K562 (cell line): ENCODE results near the gene RARRES2. TPM values are rescaled to one million over a fixed set of nuclear protein-coding genes. Genes with fewer than 3 reads are reported as not detected.

Experiments used
- ATAC-seq: fragments of 200-7000 bp; cut with Tn5 transposase; 3 replicates; pipeline ENCODE4 v1.9.1; 2020; ENCODE audit warnings: moderate library complexity
- BruUV-seq: library from RNA; stranded (reverse); fragments of 400-500 nt; replicated peaks from 2 replicates; lab custom pipeline; 2021; lab: Mats Ljungman, UMichigan
- CTCF ChIA-PET: fragments of 300-600 bp; formaldehyde crosslinking; extraction: SDS; loops from one replicate; lab custom pipeline; 2021; ENCODE audit warnings: low intra/inter-chr PET ratio; lab: Yijun Ruan, JAX
- POLR2A ChIA-PET: fragments of 300-600, 350-650 bp; sonication (Branson Sonifier 250); formaldehyde crosslinking; extraction: SDS; loops from one replicate; lab custom pipeline; 2021; ENCODE audit warnings: antibody characterized with exemption, inconsistent platforms; lab: Yijun Ruan, JAX
- DNase-seq, 4 experiments: peaks; one replicate each; pipeline versions ENCODE4 v3.0.0 to v3.0.0-alpha.2; 2011 to 2018; ENCODE audit warnings: low spot score in 3 of 4, mixed read lengths in 3 of 4; ENCODE audit errors: extremely low read depth in 1 of 4
- FAIRE-seq: peaks from 2 replicates; lab custom pipeline; 2011; peaks lifted over from hg19 to GRCh38; lab: Jason Lieb, UNC
- H2AFZ ChIP-seq: 2 replicates; pipeline ENCODE4 v1.6.0; 2011; ENCODE audit warnings: low read depth, low read length, control low read depth, inconsistent platforms
- H3K27ac ChIP-seq: fragments of 200-600 bp; 3 replicates; pipeline ENCODE4 v1.8.0; 2011; ENCODE audit warnings: low read depth, mild to moderate bottlenecking, control low read depth, inconsistent platforms, low read length, moderate library complexity, mixed read lengths; ENCODE audit errors: extremely low read depth
- H3K27me3 ChIP-seq, 2 experiments: fragments of 300-600 bp in 1 of 2; 2 replicates in 1 of 2; 3 replicates in 1 of 2; pipeline versions ENCODE4 v1.6.0 to v1.8.0; 2011; ENCODE audit warnings: inconsistent platforms in 2 of 2, low read length in 2 of 2, mild to moderate bottlenecking in 1 of 2, mixed read lengths in 1 of 2, moderate library complexity in 1 of 2; ENCODE audit not compliant: control insufficient read depth in 2 of 2, insufficient read depth in 2 of 2
- H3K36me3 ChIP-seq: fragments of 300-600 bp; 3 replicates; pipeline ENCODE4 v1.8.0; 2011; ENCODE audit warnings: mild to moderate bottlenecking, low read length, inconsistent platforms; ENCODE audit not compliant: control insufficient read depth, insufficient read depth
- H3K4me1 ChIP-seq, 2 experiments: fragments of 200-600 bp in 1 of 2; replicated peaks in 1 of 2; 2 replicates in 1 of 2; 3 replicates in 1 of 2; pipeline versions ENCODE4 v1.5.1 to v1.8.0; 2011; ENCODE audit warnings: inconsistent platforms in 2 of 2, low read length in 2 of 2, mild to moderate bottlenecking in 1 of 2, mixed read lengths in 1 of 2, moderate library complexity in 1 of 2; ENCODE audit not compliant: control insufficient read depth in 2 of 2, insufficient read depth in 2 of 2
- H3K4me2 ChIP-seq: 2 replicates; pipeline ENCODE4 v1.6.1; 2011; ENCODE audit warnings: low read length, control low read depth, inconsistent platforms, mixed read lengths; ENCODE audit not compliant: insufficient read depth
- H3K4me3 ChIP-seq: fragments of 200-600 bp; sonication (generic), shearing (Covaris generic); 2 replicates; pipeline ENCODE4 v1.5.1; 2016; ENCODE audit warnings: control low read depth, inconsistent platforms
- H3K79me2 ChIP-seq: fragments of 200-600 bp; 3 replicates; pipeline ENCODE4 v1.8.0; 2011; ENCODE audit warnings: low read length, inconsistent platforms; ENCODE audit not compliant: control insufficient read depth, insufficient read depth
- H3K9ac ChIP-seq, 2 experiments: 2 replicates each; pipeline versions ENCODE4 v1.6.0 to v1.6.1; 2011; ENCODE audit warnings: low read depth in 2 of 2, low read length in 2 of 2, control low read depth in 1 of 2, inconsistent platforms in 1 of 2, mild to moderate bottlenecking in 1 of 2, mixed read lengths in 1 of 2; ENCODE audit not compliant: insufficient read depth in 1 of 2
- H3K9me1 ChIP-seq: one replicate; pipeline ENCODE4 v1.6.0; 2011; ENCODE audit warnings: inconsistent platforms, mild to moderate bottlenecking, low read length, moderate library complexity; ENCODE audit not compliant: control insufficient read depth, insufficient read depth
- H3K9me3 ChIP-seq: replicated peaks from 2 replicates; pipeline ENCODE4 v1.5.1; 2011; ENCODE audit warnings: low read depth, low read length, inconsistent platforms; ENCODE audit not compliant: control insufficient read depth, insufficient read depth
- H4K20me1 ChIP-seq: replicated peaks from 2 replicates; pipeline ENCODE4 v1.6.1; 2011; ENCODE audit warnings: low read length, inconsistent platforms, mixed read lengths; ENCODE audit not compliant: control insufficient read depth, insufficient read depth
- CBX3 ChIP-seq, 2 experiments: IDR thresholded peaks; 1 replicate in 1 of 2; 2 replicates in 1 of 2; pipeline ENCODE4 v1.6.1; 2012; ENCODE audit warnings: inconsistent platforms in 2 of 2, low read length in 2 of 2, borderline replicate concordance in 1 of 2, control low read depth in 1 of 2
- EWSR1 ChIP-seq: fragments of 450-650 bp; IDR thresholded peaks from 2 replicates; pipeline ENCODE4 v1.6.1; 2018; ENCODE audit warnings: borderline replicate concordance, mild to moderate bottlenecking, low read depth, moderate library complexity; ENCODE audit not compliant: partially characterized antibody
- FIP1L1 ChIP-seq: fragments of 200-400 bp; formaldehyde crosslinking; IDR thresholded peaks from 2 replicates; pipeline ENCODE4 v1.6.1; 2018; ENCODE audit warnings: mild to moderate bottlenecking, low read depth, low read length; ENCODE audit not compliant: poor library complexity, severe bottlenecking
- GABPA ChIP-seq: fragments of 200-800 bp; sonication (Bioruptor generic); conservative IDR thresholded peaks from 2 replicates; pipeline ENCODE4 v1.6.1; 2016; ENCODE audit warnings: low read depth, missing genetic modification characterization, missing compliant biosample characterization
- JUNB ChIP-seq: fragments of 450-650 bp; formaldehyde crosslinking; conservative IDR thresholded peaks from 2 replicates; pipeline ENCODE4 v1.4.0; 2020; ENCODE audit warnings: mild to moderate bottlenecking
- MAFF ChIP-seq: IDR thresholded peaks from 2 replicates; pipeline ENCODE4 v1.6.1; 2012; ENCODE audit warnings: low read length, improper control_type of control experiment
- NFXL1 ChIP-seq: fragments of 450-650 bp; formaldehyde crosslinking; IDR thresholded peaks from 2 replicates; pipeline ENCODE4 v1.4.0; 2021; ENCODE audit warnings: mild to moderate bottlenecking
- SAFB ChIP-seq: fragments of 200-400 bp; formaldehyde crosslinking; IDR thresholded peaks from 2 replicates; pipeline ENCODE4 v1.6.1; 2017; ENCODE audit warnings: low read depth, low read length, borderline replicate concordance
- SIRT6 ChIP-seq: IDR thresholded peaks from one replicate; pipeline ENCODE4 v1.6.1; 2012; ENCODE audit warnings: low read depth, mild to moderate bottlenecking, control low read depth, inconsistent platforms, low read length, moderate library complexity
- ZFP1 ChIP-seq: fragments of 450-650 bp; formaldehyde crosslinking; IDR thresholded peaks from 2 replicates; pipeline ENCODE4 v1.4.0; 2020; ENCODE audit warnings: mild to moderate bottlenecking, mixed read lengths
- WGBS: fragments of 100-300 bp; shearing (Covaris generic); methylation state at CpG from one replicate; pipeline ENCODE4 v1.1.6; 2016; ENCODE audit warnings: low coverage, mixed read lengths; ENCODE audit not compliant: insufficient coverage; ENCODE audit errors: missing lambda C conversion rate; 5-methylcytosine and 5-hydroxymethylcytosine counted together
- in situ Hi-C: fragments of 300-500 bp; cut with MboI; formaldehyde crosslinking; loops from 4 replicates; pipeline ENCODE4 v1.15.0; 2018; ENCODE audit warnings: inconsistent platforms, mixed read lengths
- intact Hi-C: fragments of 100-400 bp; cut with micrococcal nuclease; formaldehyde crosslinking; loops from 2 replicates; pipeline ENCODE4 v1.14.2; 2022
- polyA plus RNA-seq, 8 experiments: library from polyadenylated mRNA; depleted of rRNA in 4 of 8; stranded (reverse) in 5 of 8; unstranded in 3 of 8; fragments of >200 nt; fragmentation: Nextera tagmentation in 2 of 8; fragmentation: Illumina TruSeq in 1 of 8; extraction: Ambion mirVana in 2 of 8; extraction: Trizol in 1 of 8; gene quantifications; 2 replicates each; pipeline versions ENCODE4 v1.2.1 to v1.2.3, GENCODE V29; 2011 to 2014; ENCODE audit warnings: inconsistent platforms in 1 of 8, missing spikeins in 1 of 8
- total RNA-seq, 7 experiments: library from RNA; depleted of rRNA in 6 of 7; stranded (reverse); fragments of >200 nt in 6 of 7; fragmentation: Illumina TruSeq in 2 of 7; extraction: Trizol in 2 of 7; gene quantifications; 2 replicates each; pipeline versions ENCODE4 v1.2.1 to v1.2.3, GENCODE V29; 2011 to 2021; ENCODE audit warnings: low replicate concordance in 1 of 7
- TF ChIP-seq, protein P1 (sequence below): sonication (generic); formaldehyde crosslinking; IDR thresholded peaks from 2 replicates; pipeline ENCODE4 v1.8.0; 2022; ENCODE audit warnings: mild to moderate bottlenecking, missing genetic modification reagents
- TF ChIP-seq, protein P2 (sequence below): fragments of 450-650 bp; IDR thresholded peaks from 2 replicates; pipeline ENCODE4 v1.6.1; 2016
- TF ChIP-seq, protein P3 (sequence below): fragments of 250-450 bp; sonication (Bioruptor Pico); IDR thresholded peaks from 2 replicates; pipeline ENCODE4 v1.8.0; 2021; ENCODE audit warnings: borderline replicate concordance, mild to moderate bottlenecking, moderate library complexity; ENCODE audit not compliant: poor library complexity, severe bottlenecking
- TF ChIP-seq, protein P4 (sequence below), 2 experiments: IDR thresholded peaks; 2 replicates each; pipeline ENCODE4 v1.6.1; 2011; ENCODE audit warnings: borderline replicate concordance in 1 of 2, control low read depth in 1 of 2, low read depth in 1 of 2, low read length in 1 of 2, mild to moderate bottlenecking in 1 of 2, mixed read lengths in 1 of 2, moderate library complexity in 1 of 2; ENCODE audit not compliant: insufficient read depth in 1 of 2, insufficient read length in 1 of 2, poor library complexity in 1 of 2, severe bottlenecking in 1 of 2; ENCODE audit errors: extremely low read depth in 1 of 2

Gene RARRES2
- total and polyA plus RNA-seq, 9 of the 15 experiments (the other 6 are each of a cell fraction or from before 2014, with no cell fraction given) = 0.11 to 1.7 (median 0.23) TPM; not detected in 6

DNA sequence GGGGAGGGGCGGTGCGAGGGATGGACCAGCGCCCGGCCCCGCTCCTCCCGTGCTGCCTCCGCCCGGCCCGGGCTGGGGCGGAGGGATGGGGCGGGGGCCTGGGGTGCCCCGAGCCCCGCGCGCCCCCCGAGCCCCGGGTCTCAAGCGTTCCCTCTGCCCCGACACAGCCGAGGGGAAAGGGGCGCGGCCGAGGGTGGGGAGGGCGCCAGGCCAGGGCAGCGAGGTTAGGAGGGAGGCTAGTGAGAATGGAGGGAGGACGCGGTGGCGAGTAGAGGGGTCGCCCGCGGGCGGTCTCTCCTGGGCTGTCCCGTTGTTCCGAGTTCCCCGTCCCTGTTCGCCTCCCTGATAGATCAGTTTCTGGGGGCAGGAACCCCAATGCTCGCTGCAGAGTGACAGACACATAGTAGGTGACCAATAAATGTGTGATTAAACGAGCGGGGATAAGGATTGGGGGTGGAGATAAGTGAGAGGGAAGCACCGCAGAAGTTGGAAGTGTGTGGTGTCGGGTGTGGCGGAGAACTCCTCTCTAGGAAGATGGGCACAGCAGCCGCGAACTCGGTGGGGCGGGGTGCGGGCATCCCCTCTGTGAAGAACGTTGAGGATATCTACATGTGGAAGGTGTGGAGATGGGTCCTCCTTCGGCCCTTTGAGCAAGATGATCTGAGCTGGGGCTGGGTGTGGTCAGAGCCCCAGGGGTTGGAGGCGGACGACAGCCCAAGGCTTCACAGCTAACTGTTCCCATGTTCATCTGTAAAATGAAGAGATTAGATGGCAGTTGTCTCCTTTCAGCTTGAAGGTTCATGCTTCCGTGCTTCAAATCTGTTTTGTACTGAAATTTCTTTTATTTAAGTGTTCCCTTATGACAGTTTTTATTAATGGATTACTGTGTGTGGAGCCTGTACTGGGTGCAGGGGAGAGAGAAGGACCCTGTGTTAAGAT lies 38.3 kb upstream of the RARRES2 start:
- peak overlapping the region; percentile 96 for H3K4me3 ChIP-seq
- ATAC-seq (peak; percentile 70), DNase-seq (peak in 2 of 4 experiments; percentile 71 to 77), FAIRE-seq (peak; percentile 74)
- H3K27ac ChIP-seq = peak overlapping the region; percentile 65
- CTCF ChIA-PET = interaction anchor here (0.5 kb wide), 1 partner anchor 680 kb away, joined by 5 read pairs; no protein-coding TSS in a partner anchor
- peaks cover 26 to 53% of the 10 kb centered on the region in 2 experiments for H3K4me1 ChIP-seq
- 1% methylated on average over 31 of the region's 52 CpGs for WGBS
- intact Hi-C loops = loop anchor here (1.0 to 2.0 kb wide), 4 partner anchors 21 to 665 kb away; a partner anchor contains a TSS
- BruUV-seq = TSS peak; percentile 36
- peaks cover 32% of the 10 kb centered on the region for H4K20me1 ChIP-seq
- H3K9me1 ChIP-seq = peaks cover 10% of the 10 kb centered on the region
- peaks cover 8% of the 10 kb centered on the region; the same call in 1 of the 3 replicates for H3K36me3 ChIP-seq
- POLR2A ChIA-PET = interaction anchor here (0.6 to 0.7 kb wide), 2 partner anchors 16 to 32 kb away, joined by 4 read pairs; no protein-coding TSS in a partner anchor
- peak overlapping the region; percentile 64 to 95 for H3K9ac ChIP-seq
- H3K79me2 ChIP-seq = peaks cover 56% of the 10 kb centered on the region
- peak overlapping the region; percentile 92 for H2AFZ ChIP-seq
- H3K27me3 ChIP-seq = no peaks in the 10 kb centered on the region
- peak overlapping the region; percentile 99 for H3K4me2 ChIP-seq
- in situ Hi-C loops = no loop called here
- H3K9me3 ChIP-seq = no peaks in the 10 kb centered on the region
- no peak for TF ChIP-seq SIRT6
- TF ChIP-seq JUNB (CRISPR knock-in tag) = no peak
- TF ChIP-seq, protein P1, sequence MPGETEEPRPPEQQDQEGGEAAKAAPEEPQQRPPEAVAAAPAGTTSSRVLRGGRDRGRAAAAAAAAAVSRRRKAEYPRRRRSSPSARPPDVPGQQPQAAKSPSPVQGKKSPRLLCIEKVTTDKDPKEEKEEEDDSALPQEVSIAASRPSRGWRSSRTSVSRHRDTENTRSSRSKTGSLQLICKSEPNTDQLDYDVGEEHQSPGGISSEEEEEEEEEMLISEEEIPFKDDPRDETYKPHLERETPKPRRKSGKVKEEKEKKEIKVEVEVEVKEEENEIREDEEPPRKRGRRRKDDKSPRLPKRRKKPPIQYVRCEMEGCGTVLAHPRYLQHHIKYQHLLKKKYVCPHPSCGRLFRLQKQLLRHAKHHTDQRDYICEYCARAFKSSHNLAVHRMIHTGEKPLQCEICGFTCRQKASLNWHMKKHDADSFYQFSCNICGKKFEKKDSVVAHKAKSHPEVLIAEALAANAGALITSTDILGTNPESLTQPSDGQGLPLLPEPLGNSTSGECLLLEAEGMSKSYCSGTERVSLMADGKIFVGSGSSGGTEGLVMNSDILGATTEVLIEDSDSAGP (CRISPR knock-in tag) = no peak
- no peak for TF ChIP-seq GABPA (tag)
- TF ChIP-seq EWSR1 = no peak
- TF ChIP-seq SAFB = no peak
- no peak for TF ChIP-seq FIP1L1
- TF ChIP-seq, protein P2, sequence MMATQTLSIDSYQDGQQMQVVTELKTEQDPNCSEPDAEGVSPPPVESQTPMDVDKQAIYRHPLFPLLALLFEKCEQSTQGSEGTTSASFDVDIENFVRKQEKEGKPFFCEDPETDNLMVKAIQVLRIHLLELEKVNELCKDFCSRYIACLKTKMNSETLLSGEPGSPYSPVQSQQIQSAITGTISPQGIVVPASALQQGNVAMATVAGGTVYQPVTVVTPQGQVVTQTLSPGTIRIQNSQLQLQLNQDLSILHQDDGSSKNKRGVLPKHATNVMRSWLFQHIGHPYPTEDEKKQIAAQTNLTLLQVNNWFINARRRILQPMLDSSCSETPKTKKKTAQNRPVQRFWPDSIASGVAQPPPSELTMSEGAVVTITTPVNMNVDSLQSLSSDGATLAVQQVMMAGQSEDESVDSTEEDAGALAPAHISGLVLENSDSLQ = no peak; the same call in 1 of the 2 replicates
- TF ChIP-seq, protein P3, sequence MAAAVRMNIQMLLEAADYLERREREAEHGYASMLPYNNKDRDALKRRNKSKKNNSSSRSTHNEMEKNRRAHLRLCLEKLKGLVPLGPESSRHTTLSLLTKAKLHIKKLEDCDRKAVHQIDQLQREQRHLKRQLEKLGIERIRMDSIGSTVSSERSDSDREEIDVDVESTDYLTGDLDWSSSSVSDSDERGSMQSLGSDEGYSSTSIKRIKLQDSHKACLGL (CRISPR knock-in tag) = no peak
- TF ChIP-seq ZFP1 (CRISPR knock-in tag) = no peak
- no peak for TF ChIP-seq MAFF
- no peak for TF ChIP-seq CBX3 (IDR thresholded peaks at IDR 0.05; ENCODE audit: borderline replicate concordance in 1 of 2, low read length in 2 of 2)
- TF ChIP-seq NFXL1 = no peak
- TF ChIP-seq, protein P4, sequence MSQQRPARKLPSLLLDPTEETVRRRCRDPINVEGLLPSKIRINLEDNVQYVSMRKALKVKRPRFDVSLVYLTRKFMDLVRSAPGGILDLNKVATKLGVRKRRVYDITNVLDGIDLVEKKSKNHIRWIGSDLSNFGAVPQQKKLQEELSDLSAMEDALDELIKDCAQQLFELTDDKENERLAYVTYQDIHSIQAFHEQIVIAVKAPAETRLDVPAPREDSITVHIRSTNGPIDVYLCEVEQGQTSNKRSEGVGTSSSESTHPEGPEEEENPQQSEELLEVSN (IDR thresholded peaks at IDR 0.05; ENCODE audit: borderline replicate concordance in 1 of 2, extremely low read depth in 1 of 2, insufficient read depth in 1 of 2, insufficient read length in 1 of 2, low read depth in 1 of 2, low read length in 1 of 2, poor library complexity in 1 of 2, severe bottlenecking in 1 of 2) = peak in 1 of 2 experiments; percentile 29
